Suppressor macrophage (primary cell): Measurements from ENCODE around the gene HLA-DPA1.

Experiments
- DNase-seq, 4 experiments: peaks; one replicate each; pipeline ENCODE4 v3.0.0-alpha.2; 2020 to 2022

Gene HLA-DPA1

DNA sequence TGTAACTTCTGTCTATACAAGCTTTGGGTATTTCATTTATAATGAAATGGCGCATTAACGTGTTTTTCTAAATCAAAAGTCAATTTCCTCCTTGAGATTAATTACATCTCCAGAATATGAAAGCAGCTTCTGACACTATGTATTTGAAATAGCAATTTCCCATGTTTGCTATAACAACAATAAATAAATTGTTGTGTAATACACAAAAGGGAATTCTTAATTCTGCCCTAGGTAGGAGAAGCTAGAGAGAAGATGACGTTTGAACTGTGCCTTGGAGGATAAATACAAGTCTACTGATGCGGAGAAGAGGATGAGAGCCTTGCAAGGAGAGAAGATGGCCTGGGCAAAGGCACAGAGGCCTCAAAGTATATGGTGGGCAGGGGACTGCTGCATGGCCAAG is 56.4 kb downstream of the HLA-DPA1 start:
- no peak for DNase-seq

DNA sequence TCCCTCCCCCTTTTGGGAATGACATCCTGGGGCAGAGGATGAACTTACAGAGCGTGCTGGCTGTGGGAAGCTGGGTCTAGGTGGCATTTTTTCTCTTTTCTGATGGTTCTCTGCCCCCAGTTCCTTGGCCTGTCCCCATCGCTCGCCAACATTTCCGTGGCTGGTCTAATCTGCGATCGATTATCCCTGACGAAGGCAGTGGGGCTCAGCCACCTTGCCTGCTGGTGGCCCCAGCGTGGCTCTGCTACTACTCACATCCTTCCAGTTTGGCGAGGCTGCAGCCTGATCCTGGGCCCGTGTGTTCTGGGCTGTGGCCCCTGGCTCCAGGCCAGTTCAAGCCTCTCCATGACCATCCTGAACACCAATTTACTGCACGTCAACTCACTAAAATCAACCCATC is 57.7 kb downstream of the HLA-DPA1 start:
- DNase-seq, result no peak

DNA sequence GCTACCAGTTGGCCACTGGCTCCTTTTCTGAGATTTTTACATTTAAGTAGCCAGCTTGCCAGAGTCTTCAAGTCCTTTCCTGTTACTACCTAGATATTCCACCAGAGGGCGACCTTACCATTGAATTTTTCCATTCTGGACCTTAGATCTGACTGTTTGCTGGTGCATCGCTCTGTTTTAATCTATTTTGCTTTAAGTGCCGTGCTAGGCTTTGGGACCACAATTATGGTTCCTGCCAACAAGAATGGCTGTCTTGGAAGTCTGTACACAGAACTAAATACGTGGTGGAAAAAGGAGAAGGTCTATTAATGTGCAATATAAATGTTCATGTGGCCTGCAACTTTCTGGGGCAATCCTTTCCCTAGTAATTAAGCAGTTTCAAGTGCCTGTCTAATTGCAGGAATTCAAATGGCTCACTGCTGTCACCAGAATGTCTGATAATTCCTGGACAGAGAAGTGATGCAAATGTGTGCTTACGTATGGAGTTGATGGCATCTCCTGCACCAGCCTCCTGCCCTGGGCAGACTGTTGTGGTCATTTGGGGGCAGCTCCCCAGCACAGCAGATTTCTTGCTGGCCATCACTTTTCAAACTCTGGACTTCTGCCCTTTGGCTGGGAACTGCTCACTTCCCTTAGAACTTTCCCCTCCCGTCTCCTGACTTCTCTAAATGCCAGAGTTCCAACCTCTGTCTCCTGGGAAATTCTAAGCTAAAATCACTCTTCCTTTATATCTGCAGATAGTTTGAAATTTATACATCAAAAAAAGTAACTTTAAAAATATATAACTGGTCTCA is 58.4 kb downstream of the HLA-DPA1 start:
- peak; percentile 75 to 90 (median 86) for DNase-seq
